Measurements from ENCODE around the gene GRIP1. TPM values are rescaled to one million over a fixed set of nuclear protein-coding genes. Genes with fewer than 3 reads are reported as not detected.

GRIP1 gene
- total RNA-seq, 4 donors from 2014 or later: 0.22 to 3.0 (median 1.6) TPM

GRCh38 chr12:66669541-66669940, 9.3 kb downstream of the GRIP1 start:
- no peak for TF ChIP-seq CTCF (IDR thresholded peaks at IDR 0.05)
- TF ChIP-seq EP300 (IDR thresholded peaks at IDR 0.05): no peak
- TF ChIP-seq POLR2A (IDR thresholded peaks at IDR 0.05): no peak
- no peak overlapping the region for H3K4me3 ChIP-seq
- 75 to 88% methylated on average over 2 of the region's 2 CpGs for WGBS, 2 donors
- H3K9me3 ChIP-seq: no peaks in the 10 kb centered on the region
- H3K27ac ChIP-seq: no peak overlapping the region
- H3K27me3 ChIP-seq: no peaks in the 10 kb centered on the region
- no peak for DNase-seq (ENCODE audit: low spot score in 2 of 2)
- no peaks in the 10 kb centered on the region for H3K4me1 ChIP-seq
- H3K36me3 ChIP-seq: no peaks in the 10 kb centered on the region

- no peak overlapping the region for H3K27ac ChIP-seq
- H3K36me3 ChIP-seq: no peaks in the 10 kb centered on the region
- TF ChIP-seq EP300 (IDR thresholded peaks at IDR 0.05) (no peak), POLR2A (IDR thresholded peaks at IDR 0.05) (no peak), CTCF (IDR thresholded peaks at IDR 0.05) (no peak)
- no peaks in the 10 kb centered on the region for H3K9me3 ChIP-seq
- H3K4me1 ChIP-seq: no peaks in the 10 kb centered on the region
- DNase-seq (ENCODE audit: low spot score in 2 of 2): no peak
- no peaks in the 10 kb centered on the region for H3K27me3 ChIP-seq
- 52 to 60% methylated on average over 2 of the region's 2 CpGs for WGBS, 2 donors
- no peak overlapping the region for H3K4me3 ChIP-seq
These were observed 10.6 kb downstream of the GRIP1 start for GRCh38 chr12:66668311-66668710.

GRCh38 chr12:66667906-66668305, 11.0 kb downstream of the GRIP1 start:
- Histone ChIP-seq H3K27ac (no peak overlapping the region), H3K27me3 (no peaks in the 10 kb centered on the region), H3K4me1 (no peaks in the 10 kb centered on the region), H3K9me3 (no peaks in the 10 kb centered on the region), H3K36me3 (no peaks in the 10 kb centered on the region), H3K4me3 (no peak overlapping the region)
- no peak for TF ChIP-seq POLR2A (IDR thresholded peaks at IDR 0.05)
- no peak for TF ChIP-seq EP300 (IDR thresholded peaks at IDR 0.05)
- no peak for TF ChIP-seq CTCF (IDR thresholded peaks at IDR 0.05)
- no peak for DNase-seq (ENCODE audit: low spot score in 2 of 2)

- Histone ChIP-seq H3K9me3 (no peaks in the 10 kb centered on the region), H3K27ac (no peak overlapping the region), H3K4me1 (no peaks in the 10 kb centered on the region), H3K27me3 (no peaks in the 10 kb centered on the region), H3K36me3 (no peaks in the 10 kb centered on the region), H3K4me3 (no peak overlapping the region)
- no peak for DNase-seq (ENCODE audit: low spot score in 2 of 2)
- 90 to 92% methylated on average over 1 of the region's 1 CpG for WGBS, 2 donors
- TF ChIP-seq EP300 (IDR thresholded peaks at IDR 0.05): no peak
- TF ChIP-seq POLR2A (IDR thresholded peaks at IDR 0.05): no peak
- TF ChIP-seq CTCF (IDR thresholded peaks at IDR 0.05): no peak
These were observed 12.4 kb downstream of the GRIP1 start for GRCh38 chr12:66666481-66666880.

GRCh38 chr12:66665435-66665985, 13.4 kb downstream of the GRIP1 start:
- DNase-seq (ENCODE audit: low spot score in 2 of 2): no peak
- WGBS, 2 donors: 85 to 88% methylated on average over 3 of the region's 3 CpGs

More at GRCh38 chr12:66665435-66665985, 13.4 kb downstream of the GRIP1 start:
- Histone ChIP-seq H3K9me3 (no peaks in the 10 kb centered on the region), H3K27me3 (no peaks in the 10 kb centered on the region), H3K4me3 (no peak overlapping the region), H3K36me3 (no peaks in the 10 kb centered on the region), H3K27ac (no peak overlapping the region), H3K4me1 (no peaks in the 10 kb centered on the region)
- TF ChIP-seq POLR2A (IDR thresholded peaks at IDR 0.05): no peak
- no peak for TF ChIP-seq EP300 (IDR thresholded peaks at IDR 0.05)
- TF ChIP-seq CTCF (IDR thresholded peaks at IDR 0.05): no peak

All from tibial nerve (tissue), 4 donors.